ENCODE data around the gene IKZF1.
"Not testable (repeated sequence)": the region's sequence is repeated elsewhere in the genome, so short reads cannot be mapped to it uniquely, and the experiment has no call there.

The IKZF1 gene

DNA sequence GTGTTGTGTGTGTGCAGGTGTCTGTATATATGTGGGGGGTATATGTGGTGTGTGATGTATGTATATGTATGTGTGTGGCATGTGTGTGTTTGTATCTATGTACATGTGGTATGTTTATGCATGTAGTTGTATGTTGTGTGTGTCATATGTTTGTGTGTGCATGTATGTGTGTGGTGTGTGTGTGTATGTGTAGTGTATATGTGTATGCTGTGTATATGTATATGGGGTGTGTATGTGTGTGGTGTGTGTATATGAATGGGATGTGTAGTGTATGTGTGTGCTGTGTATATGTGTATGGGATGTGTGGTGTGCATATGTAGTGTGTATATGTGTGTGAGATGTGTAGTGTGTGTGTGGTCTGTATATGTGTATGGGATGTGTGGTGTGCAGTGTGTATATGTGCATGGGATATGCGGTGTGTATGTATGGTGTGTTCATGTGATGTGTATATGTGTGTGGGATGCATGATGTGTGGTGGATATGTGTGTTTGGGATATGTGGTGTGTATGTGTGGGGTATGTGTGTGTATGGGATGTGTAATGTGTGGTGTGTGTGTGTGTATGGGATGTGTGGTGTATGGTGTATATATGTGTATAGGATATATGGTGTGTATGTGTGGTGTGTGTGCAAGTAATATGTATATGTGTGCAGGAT, 30.0 kb downstream of the IKZF1 start:
- DNase-seq (ENCODE audit: low read depth) = no peak

DNA sequence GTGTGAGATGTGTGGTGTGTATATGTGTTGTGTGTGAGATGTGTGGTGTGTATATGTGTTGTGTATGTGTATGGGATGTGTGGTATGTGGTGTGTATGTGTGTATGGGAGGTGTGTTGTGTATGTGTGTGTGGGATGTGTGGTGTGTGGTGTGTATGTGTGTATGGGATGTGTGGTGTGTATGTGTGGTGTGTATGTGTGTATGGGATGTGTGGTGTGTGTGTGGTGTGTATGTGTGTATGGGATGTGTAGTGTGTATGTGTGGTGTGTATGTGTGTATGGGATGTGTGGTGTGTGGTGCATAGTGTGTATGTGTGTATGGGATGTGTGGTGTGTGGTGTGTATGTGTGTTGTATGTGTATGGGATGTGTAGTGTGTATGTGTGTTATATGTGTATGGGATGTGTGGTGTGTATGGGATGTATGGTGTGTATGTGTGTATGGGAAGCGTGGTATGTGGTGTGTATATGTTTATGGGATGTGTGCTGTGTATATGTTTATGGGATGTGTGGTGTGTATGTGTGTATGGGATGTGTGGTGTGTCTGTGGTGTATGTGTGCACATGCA, 30.8 kb downstream of the IKZF1 start:
- no peak for DNase-seq (ENCODE audit: low read depth)

- no peak for DNase-seq (ENCODE audit: low read depth)
These were observed 31.6 kb downstream of the IKZF1 start for GRCh38 chr7:50335795-50336754.

- DNase-seq (ENCODE audit: low read depth) = no peak
These were observed 32.6 kb downstream of the IKZF1 start for GRCh38 chr7:50336894-50337703.

DNA sequence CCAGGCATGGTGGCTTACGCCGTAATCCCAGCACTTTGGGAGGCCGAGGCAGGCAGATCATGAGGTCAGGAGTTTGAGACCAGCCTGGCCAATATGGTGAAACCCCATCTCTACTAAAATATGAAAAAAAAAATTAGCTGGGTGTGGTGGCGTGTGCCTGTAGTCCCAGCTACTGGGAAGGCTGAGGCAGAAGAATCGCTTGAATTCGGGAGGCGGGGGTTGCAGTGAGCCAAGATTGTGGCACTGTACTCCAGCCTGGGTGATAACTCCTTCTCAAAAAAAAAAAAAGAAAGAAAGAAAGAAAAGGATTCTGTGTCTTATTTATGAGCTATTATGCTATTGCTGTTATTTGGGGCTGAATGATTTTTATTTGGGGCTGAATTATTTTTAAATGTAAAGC, 35.0 kb downstream of the IKZF1 start:
- not testable (repeated sequence) for DNase-seq (ENCODE audit: low read depth)

GRCh38 chr7:50339990-50340500, 35.5 kb downstream of the IKZF1 start:
- DNase-seq (ENCODE audit: low read depth) = no peak

- no peak for DNase-seq (ENCODE audit: low read depth)
These were observed 37.2 kb downstream of the IKZF1 start for GRCh38 chr7:50341724-50342123.

- DNase-seq (ENCODE audit: low read depth) = no peak
These were observed 38.1 kb downstream of the IKZF1 start for GRCh38 chr7:50342616-50343114.

- no peak for DNase-seq (ENCODE audit: low read depth)
These were observed 42.3 kb downstream of the IKZF1 start for GRCh38 chr7:50346545-50347497.

DNA sequence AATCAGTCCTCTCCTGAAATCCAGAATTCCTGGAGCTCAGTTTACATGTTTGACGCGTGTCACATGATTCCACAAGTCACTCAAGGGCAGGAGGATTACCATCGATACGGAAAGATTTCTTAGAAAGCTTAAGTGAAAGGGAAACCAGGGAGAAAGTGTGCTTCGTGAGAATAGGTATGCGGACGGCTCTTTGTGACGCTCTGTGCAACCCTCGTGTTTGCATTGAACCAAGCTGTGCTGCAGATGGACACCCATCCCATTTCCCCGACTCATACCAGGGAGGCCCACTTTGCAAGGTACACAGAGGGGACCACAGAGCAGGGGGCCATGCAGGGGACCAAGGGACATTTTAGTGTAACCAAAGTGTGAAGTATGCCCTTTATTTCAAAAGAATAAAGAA, 43.2 kb downstream of the IKZF1 start:
- no peak for DNase-seq (ENCODE audit: low read depth)

DNA sequence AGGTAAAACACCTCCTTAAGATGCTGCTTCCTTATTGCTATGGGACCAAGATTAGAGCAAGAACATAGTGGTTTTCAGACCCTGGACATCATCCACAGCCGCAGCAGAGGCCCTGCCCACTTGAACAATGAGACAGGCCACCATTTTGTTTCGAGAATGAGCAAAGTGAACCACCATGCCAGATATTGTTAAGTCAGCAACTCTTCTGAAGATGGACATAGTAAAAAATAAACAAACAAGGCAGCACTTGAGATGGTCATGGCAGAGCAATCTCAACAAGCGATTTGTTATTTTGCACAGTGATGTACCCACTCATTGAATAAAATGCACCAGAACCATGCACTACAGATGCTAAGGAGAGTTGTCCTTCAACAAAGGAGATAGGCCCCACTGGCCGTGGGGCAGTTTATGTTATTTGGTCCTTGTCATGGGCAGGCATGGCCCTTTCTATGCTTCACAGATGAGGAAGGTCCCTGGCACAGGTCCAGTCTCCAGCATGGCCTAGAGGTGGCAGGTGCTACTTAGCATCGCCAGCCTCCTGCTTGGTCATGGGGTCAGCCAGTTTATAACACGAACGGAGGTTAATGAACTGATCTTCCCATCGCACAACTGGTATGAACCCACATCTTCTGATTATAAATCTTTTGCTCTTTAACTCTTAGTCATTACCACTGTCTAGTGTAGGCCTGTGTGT, 44.1 kb downstream of the IKZF1 start:
- no peak for DNase-seq (ENCODE audit: low read depth)

DNA sequence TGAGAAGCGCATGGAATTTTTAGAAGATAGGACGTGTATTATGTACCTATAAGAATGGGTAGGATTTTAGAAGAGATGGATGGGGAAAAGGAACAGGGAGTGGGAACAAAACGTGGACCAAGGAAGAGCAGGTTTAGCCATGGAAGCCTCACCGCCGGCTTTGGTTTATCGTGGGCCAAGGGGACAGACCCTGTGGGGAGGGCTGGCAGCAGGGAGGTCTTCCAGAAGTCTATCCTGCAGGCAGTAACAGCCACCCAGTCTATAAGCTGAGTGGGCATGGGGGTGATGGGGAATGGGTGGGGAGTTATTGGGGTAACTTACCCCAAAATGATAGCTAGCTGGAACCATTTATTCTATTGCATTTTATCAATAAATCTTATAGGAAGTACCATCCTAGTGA, 44.9 kb downstream of the IKZF1 start:
- DNase-seq (ENCODE audit: low read depth) = no peak

DNA sequence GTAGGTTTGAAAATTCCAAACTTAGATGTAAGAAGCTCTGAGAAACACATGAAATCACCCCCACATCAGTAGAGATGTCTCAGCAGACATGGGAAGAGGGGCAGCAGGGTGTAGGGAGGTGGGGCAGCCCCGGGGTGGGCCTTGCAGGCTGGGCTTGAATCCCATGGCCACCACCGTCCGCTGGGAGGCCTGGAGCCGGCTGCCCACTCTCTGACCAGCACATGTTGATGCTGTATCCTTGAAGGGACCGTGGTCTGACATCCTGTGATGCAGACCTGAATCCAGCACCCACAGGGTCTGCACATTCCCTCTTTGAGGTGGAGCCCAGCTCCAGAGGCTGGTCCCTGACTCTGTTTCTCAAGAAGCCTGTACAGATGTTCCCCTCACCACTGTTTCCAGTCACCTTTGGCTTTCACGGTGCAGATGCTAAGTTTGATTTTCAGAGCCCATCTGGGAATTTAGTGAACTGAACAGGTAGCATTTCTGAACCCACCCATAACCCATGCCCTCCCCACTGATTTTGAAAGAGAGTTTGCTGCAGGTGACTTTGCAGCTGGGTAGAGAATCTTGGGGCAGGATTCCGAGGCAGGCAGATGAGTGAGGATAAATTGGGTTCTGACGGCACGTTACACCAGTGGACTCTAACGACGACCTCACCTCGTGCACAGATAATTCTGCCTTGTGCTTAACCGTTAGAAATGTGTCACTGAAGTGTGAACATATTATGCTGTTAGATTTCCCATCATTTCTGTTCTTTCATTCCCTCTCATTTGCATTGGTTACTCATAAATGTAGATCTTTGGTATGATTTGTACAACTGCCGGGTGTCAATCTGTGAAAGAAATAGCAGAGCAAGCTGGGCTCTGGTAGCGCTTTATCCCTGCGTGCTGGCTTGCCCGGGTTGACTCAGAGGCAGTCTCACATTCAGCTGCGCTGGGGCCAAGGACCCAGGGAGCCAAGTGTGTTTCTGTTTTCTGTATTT, 45.7 kb downstream of the IKZF1 start:
- no peak for DNase-seq (ENCODE audit: low read depth)

- no peak for DNase-seq (ENCODE audit: low read depth)
These were observed 46.8 kb downstream of the IKZF1 start for GRCh38 chr7:50351267-50351666.

- DNase-seq (ENCODE audit: low read depth) = no peak
These were observed 47.8 kb downstream of the IKZF1 start for GRCh38 chr7:50352282-50352681.

DNA sequence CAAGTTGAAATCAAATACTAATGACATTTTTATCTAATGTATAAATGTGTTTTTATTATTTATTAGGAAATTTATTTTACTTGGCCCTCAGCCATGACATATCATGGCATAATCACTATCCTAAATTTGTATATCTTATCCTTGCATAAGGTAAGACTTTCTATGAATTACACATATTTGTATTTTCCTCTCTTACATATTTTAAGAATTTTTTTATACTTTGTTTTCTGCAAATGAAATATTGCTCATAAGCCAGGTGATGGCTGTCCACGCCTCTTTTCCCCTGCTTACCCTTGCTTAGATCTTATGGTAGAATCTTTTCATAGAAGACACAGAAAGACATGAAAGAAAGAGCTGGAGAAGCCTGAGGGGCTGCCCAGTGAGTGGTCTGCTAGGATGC, 48.2 kb downstream of the IKZF1 start:
- no peak for DNase-seq (ENCODE audit: low read depth)

- no peak for DNase-seq (ENCODE audit: low read depth)
These were observed 48.7 kb downstream of the IKZF1 start for GRCh38 chr7:50353201-50353600.

- DNase-seq (ENCODE audit: low read depth) = no peak
These were observed 49.5 kb downstream of the IKZF1 start for GRCh38 chr7:50353894-50354595.
